ENCODE results near the gene LYRM4. TPM values are rescaled to one million over a fixed set of nuclear protein-coding genes. Genes with fewer than 3 reads are reported as not detected.

The LYRM4 gene
- total RNA-seq, 2 experiments from 2014 or later, result 44.3 to 45.7 TPM

GRCh38 chr6:5149159-5149704 lies 111.5 kb downstream of the LYRM4 start:
- H3K36me3 Mint-ChIP-seq, result no peaks in the 10 kb centered on the region
- no peak overlapping the region for H3K4me3 Mint-ChIP-seq
- peaks cover 10% of the 10 kb centered on the region for H3K4me1 Mint-ChIP-seq

GRCh38 chr6:5146398-5146797 lies 114.4 kb downstream of the LYRM4 start:
- H3K4me1 Mint-ChIP-seq, result peaks cover 12% of the 10 kb centered on the region
- no peaks in the 10 kb centered on the region for H3K9me3 Mint-ChIP-seq
- DNase-seq, result no peak
- no peak overlapping the region for H3K27ac Mint-ChIP-seq
- no peak overlapping the region for H3K4me3 Mint-ChIP-seq
- H3K27me3 Mint-ChIP-seq, result no peaks in the 10 kb centered on the region
- H3K36me3 Mint-ChIP-seq, result no peaks in the 10 kb centered on the region

More at GRCh38 chr6:5149159-5149704, 111.5 kb downstream of the LYRM4 start:
- Mint-ChIP-seq H3K27me3 (no peaks in the 10 kb centered on the region), H3K27ac (no peak overlapping the region), H3K9me3 (no peaks in the 10 kb centered on the region)
- DNase-seq, result no peak

- H3K27ac Mint-ChIP-seq, result no peak overlapping the region
- no peaks in the 10 kb centered on the region for H3K36me3 Mint-ChIP-seq
- no peak overlapping the region for H3K4me3 Mint-ChIP-seq
- H3K4me1 Mint-ChIP-seq, result peaks cover 6% of the 10 kb centered on the region
- no peaks in the 10 kb centered on the region for H3K9me3 Mint-ChIP-seq
- peak; percentile 66 for DNase-seq
- no peaks in the 10 kb centered on the region for H3K27me3 Mint-ChIP-seq
Observed at GRCh38 chr6:5143634-5144311, 117.0 kb downstream of the LYRM4 start.

GRCh38 chr6:5142915-5143314 lies 117.8 kb downstream of the LYRM4 start:
- DNase-seq, result no peak
- Mint-ChIP-seq H3K36me3 (no peaks in the 10 kb centered on the region), H3K27me3 (no peaks in the 10 kb centered on the region), H3K27ac (no peak overlapping the region), H3K9me3 (no peaks in the 10 kb centered on the region), H3K4me3 (no peak overlapping the region), H3K4me1 (peaks cover 6% of the 10 kb centered on the region)

- Mint-ChIP-seq H3K4me3 (no peak overlapping the region), H3K4me1 (peaks cover 6% of the 10 kb centered on the region), H3K27me3 (no peaks in the 10 kb centered on the region), H3K9me3 (no peaks in the 10 kb centered on the region), H3K36me3 (no peaks in the 10 kb centered on the region), H3K27ac (no peak overlapping the region)
- no peak for DNase-seq
Observed at GRCh38 chr6:5142131-5142530, 118.6 kb downstream of the LYRM4 start.

- H3K4me1 Mint-ChIP-seq, result peaks cover 11% of the 10 kb centered on the region
- H3K9me3 Mint-ChIP-seq, result no peaks in the 10 kb centered on the region
- H3K4me3 Mint-ChIP-seq, result no peak overlapping the region
- H3K36me3 Mint-ChIP-seq, result no peaks in the 10 kb centered on the region
- H3K27me3 Mint-ChIP-seq, result no peaks in the 10 kb centered on the region
- DNase-seq, result no peak
- no peak overlapping the region for H3K27ac Mint-ChIP-seq
Observed at GRCh38 chr6:5141046-5141445, 119.7 kb downstream of the LYRM4 start.

GRCh38 chr6:5139828-5140771 lies 120.7 kb downstream of the LYRM4 start:
- DNase-seq, result no peak
- H3K4me3 Mint-ChIP-seq, result no peak overlapping the region
- no peak overlapping the region for H3K27ac Mint-ChIP-seq
- peaks cover 7% of the 10 kb centered on the region for H3K4me1 Mint-ChIP-seq
- H3K9me3 Mint-ChIP-seq, result no peaks in the 10 kb centered on the region
- no peaks in the 10 kb centered on the region for H3K27me3 Mint-ChIP-seq
- no peaks in the 10 kb centered on the region for H3K36me3 Mint-ChIP-seq

- H3K27ac Mint-ChIP-seq, result no peak overlapping the region
- H3K36me3 Mint-ChIP-seq, result no peaks in the 10 kb centered on the region
- H3K27me3 Mint-ChIP-seq, result no peaks in the 10 kb centered on the region
Observed at GRCh38 chr6:5138995-5139827, 121.5 kb downstream of the LYRM4 start.

GRCh38 chr6:5136851-5137250 lies 123.9 kb downstream of the LYRM4 start:
- no peaks in the 10 kb centered on the region for H3K27me3 Mint-ChIP-seq
- H3K27ac Mint-ChIP-seq, result no peak overlapping the region
- no peaks in the 10 kb centered on the region for H3K9me3 Mint-ChIP-seq
- no peak overlapping the region for H3K4me3 Mint-ChIP-seq
- H3K36me3 Mint-ChIP-seq, result no peaks in the 10 kb centered on the region
- DNase-seq, result no peak
- peaks cover 5% of the 10 kb centered on the region for H3K4me1 Mint-ChIP-seq

More at GRCh38 chr6:5138995-5139827, 121.5 kb downstream of the LYRM4 start:
- peaks cover 7% of the 10 kb centered on the region for H3K4me1 Mint-ChIP-seq
- no peak overlapping the region for H3K4me3 Mint-ChIP-seq
- no peak for DNase-seq
- no peaks in the 10 kb centered on the region for H3K9me3 Mint-ChIP-seq

GRCh38 chr6:5135788-5136376 lies 124.9 kb downstream of the LYRM4 start:
- no peaks in the 10 kb centered on the region for H3K27me3 Mint-ChIP-seq
- H3K4me3 Mint-ChIP-seq, result no peak overlapping the region
- no peaks in the 10 kb centered on the region for H3K36me3 Mint-ChIP-seq
- peaks cover 5% of the 10 kb centered on the region for H3K4me1 Mint-ChIP-seq
- peak; percentile 44 for DNase-seq
- H3K9me3 Mint-ChIP-seq, result no peaks in the 10 kb centered on the region
- no peak overlapping the region for H3K27ac Mint-ChIP-seq

GRCh38 chr6:5133943-5134342 lies 126.8 kb downstream of the LYRM4 start:
- Mint-ChIP-seq H3K9me3 (no peaks in the 10 kb centered on the region), H3K4me1 (peaks cover 7% of the 10 kb centered on the region), H3K27me3 (no peaks in the 10 kb centered on the region), H3K4me3 (no peak overlapping the region), H3K27ac (no peak overlapping the region), H3K36me3 (no peaks in the 10 kb centered on the region)
- no peak for DNase-seq

- Mint-ChIP-seq H3K4me1 (peaks cover 8% of the 10 kb centered on the region), H3K27ac (no peak overlapping the region), H3K36me3 (no peaks in the 10 kb centered on the region), H3K9me3 (no peaks in the 10 kb centered on the region), H3K4me3 (no peak overlapping the region), H3K27me3 (no peaks in the 10 kb centered on the region)
- no peak for DNase-seq
Observed at GRCh38 chr6:5132731-5133130, 128.0 kb downstream of the LYRM4 start.

GRCh38 chr6:5130135-5130866 lies 130.4 kb downstream of the LYRM4 start:
- Mint-ChIP-seq H3K9me3 (no peaks in the 10 kb centered on the region), H3K27me3 (no peaks in the 10 kb centered on the region), H3K27ac (no peak overlapping the region), H3K4me1 (peaks cover 2% of the 10 kb centered on the region), H3K4me3 (no peak overlapping the region), H3K36me3 (no peaks in the 10 kb centered on the region)
- no peak for DNase-seq

GRCh38 chr6:5128351-5128750 lies 132.4 kb downstream of the LYRM4 start:
- no peaks in the 10 kb centered on the region for H3K9me3 Mint-ChIP-seq
- no peak overlapping the region for H3K27ac Mint-ChIP-seq
- no peak overlapping the region for H3K4me3 Mint-ChIP-seq
- H3K36me3 Mint-ChIP-seq, result no peaks in the 10 kb centered on the region
- peaks cover 2% of the 10 kb centered on the region for H3K4me1 Mint-ChIP-seq
- DNase-seq, result no peak
- H3K27me3 Mint-ChIP-seq, result no peaks in the 10 kb centered on the region
